Measurements from ENCODE around the gene RNF180. TPM values are rescaled to one million over a fixed set of nuclear protein-coding genes. Genes with fewer than 3 reads are reported as not detected.

RNF180 gene
- polyA plus RNA-seq, 2 of the 4 experiments (the other 2 are of a cell fraction), result 0.14 to 0.50 TPM

- Histone ChIP-seq H3K9me3 (no peaks in the 10 kb centered on the region), H3K27ac (no peak overlapping the region), H3K4me1 (no peaks in the 10 kb centered on the region), H3K4me2 (no peak overlapping the region), H3K4me3 (no peak overlapping the region)
- DNase-seq (ENCODE audit: low read depth in 1 of 2, low spot score in 1 of 2), result no peak
- CTCF ChIA-PET, result no interaction called here
- 13% methylated on average over 1 of the region's 1 CpG for WGBS (ENCODE audit: missing lambda C conversion rate)
- ATAC-seq, result no peak
- no peak for FAIRE-seq
- POLR2A ChIA-PET, result no interaction called here
- TF ChIP-seq MAFK (IDR thresholded peaks at IDR 0.05; ENCODE audit: partially characterized antibody), result no peak
These were observed 129.5 kb downstream of the RNF180 start for GRCh38 chr5:64295101-64295500.

GRCh38 chr5:64298586-64298985 lies 132.9 kb downstream of the RNF180 start:
- CTCF ChIA-PET, result no interaction called here
- H3K27ac ChIP-seq, result no peak overlapping the region
- DNase-seq (ENCODE audit: low read depth in 1 of 2, low spot score in 1 of 2), result no peak
- ATAC-seq, result no peak
- no peaks in the 10 kb centered on the region for H3K4me1 ChIP-seq
- TF ChIP-seq TP53 (CRISPR knock-in tag; IDR thresholded peaks at IDR 0.05) (no peak), HOXB5 (CRISPR knock-in tag; IDR thresholded peaks at IDR 0.05) (no peak), NPAS2 (CRISPR knock-in tag; IDR thresholded peaks at IDR 0.05; ENCODE audit: borderline replicate concordance) (no peak), EHF (CRISPR knock-in tag; IDR thresholded peaks at IDR 0.05) (no peak), CTCF (IDR thresholded peaks at IDR 0.05) (no peak), HMGXB4 (CRISPR knock-in tag; IDR thresholded peaks at IDR 0.05; ENCODE audit: borderline replicate concordance) (no peak), CEBPB (IDR thresholded peaks at IDR 0.05) (no peak), EP300 (IDR thresholded peaks at IDR 0.05) (no peak), RNF2 (IDR thresholded peaks at IDR 0.05; ENCODE audit: borderline replicate concordance, low read depth) (no peak), JUN (IDR thresholded peaks at IDR 0.05) (no peak), SMC3 (IDR thresholded peaks at IDR 0.05) (no peak), NFE2L2 (conservative IDR thresholded peaks at IDR 0.05; ENCODE audit: low read length) (no peak), ELK1 (IDR thresholded peaks at IDR 0.05; ENCODE audit: low read depth, low read length) (no peak)
- WGBS (ENCODE audit: missing lambda C conversion rate), result 32% methylated on average over 1 of the region's 1 CpG
- FAIRE-seq, result no peak
- POLR2A ChIA-PET, result no interaction called here
- no peak overlapping the region for H3K4me3 ChIP-seq
- H3K9me3 ChIP-seq, result no peaks in the 10 kb centered on the region
- H3K4me2 ChIP-seq, result no peak overlapping the region

- no peak for DNase-seq (ENCODE audit: low read depth in 1 of 2, low spot score in 1 of 2)
- CTCF ChIA-PET, result no interaction called here
These were observed 134.2 kb downstream of the RNF180 start for GRCh38 chr5:64299805-64300204.

More at GRCh38 chr5:64299805-64300204, 134.2 kb downstream of the RNF180 start:
- POLR2A ChIA-PET, result no interaction called here
- FAIRE-seq (no peak), ATAC-seq (no peak)
- H3K4me2 ChIP-seq, result no peak overlapping the region
- H3K9me3 ChIP-seq, result no peaks in the 10 kb centered on the region
- 3% methylated on average over 2 of the region's 2 CpGs for WGBS (ENCODE audit: missing lambda C conversion rate)
- H3K27ac ChIP-seq, result no peak overlapping the region
- no peak overlapping the region for H3K4me3 ChIP-seq
- TF ChIP-seq MAFK (IDR thresholded peaks at IDR 0.05; ENCODE audit: partially characterized antibody) (no peak), ZSCAN20 (CRISPR knock-in tag; IDR thresholded peaks at IDR 0.05) (no peak), ZNF302 (CRISPR knock-in tag; IDR thresholded peaks at IDR 0.05) (no peak), NR3C1 (IDR thresholded peaks at IDR 0.05) (no peak), KDM1A (IDR thresholded peaks at IDR 0.05; ENCODE audit: low read depth) (no peak), JUN (IDR thresholded peaks at IDR 0.05) (no peak), RARB (CRISPR knock-in tag; IDR thresholded peaks at IDR 0.05) (no peak), MAX (IDR thresholded peaks at IDR 0.05) (no peak), POLR2AphosphoS2 (conservative IDR thresholded peaks at IDR 0.05; ENCODE audit: low read length) (no peak), PHF8 (IDR thresholded peaks at IDR 0.05; ENCODE audit: borderline replicate concordance, low read depth) (no peak), SREBF2 (IDR thresholded peaks at IDR 0.05) (no peak), HDAC2 (IDR thresholded peaks at IDR 0.05) (no peak)
- H3K4me1 ChIP-seq, result no peaks in the 10 kb centered on the region

Measured in A549 (cell line).